AG04449 (cell line): ENCODE measurements around the gene PDIK1L.

Experiments
- CTCF ChIA-PET: fragments of 350-600 bp; formaldehyde crosslinking; extraction: SDS; loops from one replicate; lab custom pipeline; 2021; ENCODE audit warnings: antibody characterized with exemption; lab: Yijun Ruan, JAX
- POLR2A ChIA-PET: fragments of 400-600, 350-600 bp; formaldehyde crosslinking; extraction: SDS; loops from one replicate; lab custom pipeline; 2020; ENCODE audit warnings: antibody characterized with exemption, inconsistent platforms; lab: Yijun Ruan, JAX
- DNase-seq: peaks from one replicate; pipeline ENCODE4 v3.0.0-alpha.2; 2010; ENCODE audit warnings: low read depth, low spot score
- H3K4me3 ChIP-seq: 2 replicates; pipeline ENCODE4 v1.5.1; 2011; ENCODE audit warnings: low read depth, mild to moderate bottlenecking, control low read depth, low read length
- CTCF ChIP-seq: IDR thresholded peaks from one replicate; pipeline ENCODE4 v1.5.1; 2011; ENCODE audit warnings: mild to moderate bottlenecking, moderate library complexity, low read length, control low read depth, inconsistent platforms; ENCODE audit not compliant: insufficient read depth; ENCODE audit errors: missing control alignments

The PDIK1L gene

DNA sequence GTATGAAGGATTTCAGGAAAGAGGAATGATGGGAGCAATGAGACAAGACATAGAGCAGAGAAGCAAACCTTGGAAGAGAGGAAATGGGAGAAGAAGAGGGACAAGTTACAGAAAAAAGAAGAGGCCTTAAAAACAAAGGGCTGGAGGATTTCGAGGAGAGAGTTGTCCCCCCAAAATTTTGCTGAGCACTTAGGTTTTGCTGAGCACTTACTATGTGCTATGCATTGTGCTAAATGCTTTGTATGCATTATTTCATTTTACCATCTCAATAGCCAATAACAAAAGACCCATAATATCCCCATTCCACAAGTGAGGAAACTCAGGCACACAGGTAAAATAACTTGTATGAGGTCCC is 41.7 kb upstream of the PDIK1L start:
- ChIA-PET CTCF (no interaction called here), POLR2A (no interaction called here)
- no peak overlapping the region for H3K4me3 ChIP-seq
- no peak for DNase-seq
- no peak for TF ChIP-seq CTCF

DNA sequence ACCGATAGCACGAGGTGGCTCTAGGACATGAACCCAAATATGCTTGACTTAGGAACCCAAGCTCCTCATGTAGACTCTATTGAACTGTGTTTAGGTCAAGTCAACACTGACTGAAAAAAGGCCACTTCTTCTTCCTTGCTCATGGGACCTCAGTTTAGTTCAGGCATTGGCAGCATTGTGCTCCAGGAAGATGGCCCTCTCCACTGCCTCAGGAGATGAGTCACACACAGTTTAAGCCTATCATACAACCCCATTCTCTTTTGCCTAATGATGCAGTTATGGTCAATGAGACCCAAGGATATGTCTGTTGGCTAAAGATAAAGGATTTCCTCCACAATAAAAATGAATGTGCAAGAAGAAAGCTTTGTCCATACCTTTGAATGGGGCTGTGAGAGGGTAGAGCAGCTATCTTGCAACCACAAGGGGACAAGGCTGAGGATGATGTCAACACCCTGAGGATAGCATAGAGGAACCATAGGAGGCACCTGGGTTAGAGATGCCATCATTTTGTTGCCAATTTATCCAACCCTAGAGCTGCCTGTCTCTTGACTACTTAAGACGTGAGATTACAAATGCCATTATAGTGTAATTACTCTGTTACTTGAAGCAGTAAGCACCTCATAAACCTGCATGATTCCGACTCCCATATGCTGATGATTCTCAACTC is 41.2 kb upstream of the PDIK1L start:
- no peak for TF ChIP-seq CTCF
- POLR2A ChIA-PET, result no interaction called here
- no peak overlapping the region for H3K4me3 ChIP-seq
- CTCF ChIA-PET, result interaction anchor here (0.6 kb wide), 1 partner anchor 13 kb away, joined by 3 read pairs; no protein-coding TSS in a partner anchor
- no peak for DNase-seq

- POLR2A ChIA-PET, result no interaction called here
- DNase-seq, result no peak
- CTCF ChIA-PET, result interaction anchor here (0.6 kb wide), 1 partner anchor 12 kb away, joined by 3 read pairs; no protein-coding TSS in a partner anchor
- no peak for TF ChIP-seq CTCF
- H3K4me3 ChIP-seq, result no peak overlapping the region
Observed at GRCh38 chr1:26070963-26071342, 40.7 kb upstream of the PDIK1L start.

DNA sequence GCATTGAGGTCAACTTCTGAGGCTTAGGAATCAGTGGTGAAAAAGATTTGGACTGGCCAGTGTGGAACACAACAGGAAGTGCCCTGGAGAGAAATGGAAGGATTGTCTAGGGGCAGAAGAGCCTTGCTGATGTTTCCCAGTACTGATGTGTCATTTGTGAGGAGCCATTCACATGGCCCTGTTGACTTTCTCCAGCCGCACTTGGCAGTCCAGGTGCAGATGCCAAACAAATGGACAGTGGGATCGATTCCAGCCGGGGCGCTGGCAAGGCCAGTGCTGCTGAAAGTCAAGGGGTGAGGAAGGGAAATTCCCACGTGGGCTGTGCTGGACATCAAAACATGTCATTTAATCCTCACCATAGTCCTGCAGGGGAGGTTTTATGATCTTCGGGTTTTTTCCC is 39.3 kb upstream of the PDIK1L start:
- no peak overlapping the region for H3K4me3 ChIP-seq
- TF ChIP-seq CTCF, result no peak
- no peak for DNase-seq
- ChIA-PET POLR2A (no interaction called here), CTCF (interaction anchor here (0.9 to 1.3 kb wide), 3 partner anchors 36 to 73 kb away, joined by 3 read pairs; no protein-coding TSS in a partner anchor)

GRCh38 chr1:26075421-26076144 is 36.0 kb upstream of the PDIK1L start:
- POLR2A ChIA-PET, result no interaction called here
- TF ChIP-seq CTCF, result no peak
- no peak overlapping the region for H3K4me3 ChIP-seq
- no peak for DNase-seq
- CTCF ChIA-PET, result interaction anchor here (0.9 to 1.0 kb wide), 2 partner anchors 41 to 94 kb away, joined by 3 read pairs; partner anchors contain the start of gene ZNF593

GRCh38 chr1:26077524-26077923 is 34.1 kb upstream of the PDIK1L start:
- no peak for TF ChIP-seq CTCF
- CTCF ChIA-PET, result interaction anchor here (1.8 kb wide), 1 partner anchor 67 kb away, joined by 5 read pairs; no protein-coding TSS in a partner anchor
- H3K4me3 ChIP-seq, result no peak overlapping the region
- DNase-seq, result no peak
- POLR2A ChIA-PET, result no interaction called here
